Measurements from ENCODE around the gene PLA2G12A. TPM values are rescaled to one million over a fixed set of nuclear protein-coding genes. Genes with fewer than 3 reads are reported as not detected.

PLA2G12A gene
- total RNA-seq, 1 donor from 2014 or later, result 8.9 TPM

GRCh38 chr4:109662116-109662515, 67.8 kb downstream of the PLA2G12A start:
- Histone ChIP-seq H3K9me3 (no peaks in the 10 kb centered on the region), H3K36me3 (no peaks in the 10 kb centered on the region), H3K27ac (no peak overlapping the region), H3K4me3 (no peak overlapping the region), H3K27me3 (no peaks in the 10 kb centered on the region), H3K4me1 (no peaks in the 10 kb centered on the region)
- no peak for DNase-seq (ENCODE audit: low spot score in 2 of 2)
- TF ChIP-seq CTCF (IDR thresholded peaks at IDR 0.05), result no peak
- intact Hi-C loops (cut with DNase I), result no loop called here

Other genes with a start within 250 kb of the PLA2G12A start
- 430 TPM for gene MCUB, start 169.8 kb downstream of the PLA2G12A start, total RNA-seq
- gene CASP6, start 26.6 kb downstream of the PLA2G12A start, total RNA-seq, result not detected
- 17.8 TPM for gene CFI, start 71.9 kb upstream of the PLA2G12A start, total RNA-seq
- not detected for gene GAR1, start 85.7 kb upstream of the PLA2G12A start, total RNA-seq
- not detected for gene RRH, start 97.9 kb upstream of the PLA2G12A start, total RNA-seq
- not detected for gene LRIT3, start 118.0 kb upstream of the PLA2G12A start, total RNA-seq
- gene EGF, start 182.8 kb upstream of the PLA2G12A start, total RNA-seq, result not detected

All from ascending aorta (tissue), 2 donors.